WTC11 (cell line): ENCODE data around the gene THSD4. TPM values are rescaled to one million over a fixed set of nuclear protein-coding genes. Genes with fewer than 3 reads are reported as not detected.

Experiments used
- ATAC-seq: fragments of 200-7000 bp; cut with Tn5 transposase; 2 replicates; pipeline ENCODE4 v1.10.0; 2021; ENCODE audit warnings: mild to moderate bottlenecking, moderate library complexity
- CTCF ChIA-PET: fragments of 300-600 bp; sonication (Branson Sonifier 250); formaldehyde crosslinking; loops from one replicate; lab custom pipeline; 2021; ENCODE audit warnings: antibody characterized with exemption; lab: Charles Lee
- POLR2A ChIA-PET: fragments of 350-600 bp; sonication (Branson Sonifier 250); formaldehyde crosslinking; loops from one replicate; lab custom pipeline; 2021; ENCODE audit warnings: antibody characterized with exemption; lab: Charles Lee
- DNase-seq: peaks from one replicate; pipeline ENCODE4 v3.0.0; 2021; ENCODE audit warnings: low spot score
- H3K27ac Mint-ChIP-seq: 2 replicates; pipeline ENCODE4 v1.8.0; 2021; ENCODE audit warnings: mixed read lengths
- H3K27me3 Mint-ChIP-seq: 2 replicates; pipeline ENCODE4 v1.8.0; 2021; ENCODE audit warnings: low read depth, mild to moderate bottlenecking, moderate library complexity, mixed read lengths
- H3K36me3 Mint-ChIP-seq: 2 replicates; pipeline ENCODE4 v1.8.0; 2021; ENCODE audit warnings: mixed read lengths
- H3K4me1 Mint-ChIP-seq: 2 replicates; pipeline ENCODE4 v1.8.0; 2022; ENCODE audit warnings: mixed read lengths
- H3K4me3 Mint-ChIP-seq: 2 replicates; pipeline ENCODE4 v1.8.0; 2021; ENCODE audit warnings: mild to moderate bottlenecking, moderate library complexity, mixed read lengths
- H3K9me3 Mint-ChIP-seq: 2 replicates; pipeline ENCODE4 v1.8.0; 2021; ENCODE audit warnings: mixed read lengths
- AFF4 ChIP-seq: sonication (generic); formaldehyde crosslinking; IDR thresholded peaks from 2 replicates; pipeline ENCODE4 v1.8.1; 2023; ENCODE audit warnings: mild to moderate bottlenecking, missing genetic modification reagents, borderline replicate concordance
- ATF1 ChIP-seq: sonication (generic); formaldehyde crosslinking; IDR thresholded peaks from 2 replicates; pipeline ENCODE4 v1.8.1; 2023; ENCODE audit warnings: mild to moderate bottlenecking, moderate library complexity, missing genetic modification reagents
- CREM ChIP-seq: sonication (generic); formaldehyde crosslinking; IDR thresholded peaks from 2 replicates; pipeline ENCODE4 v1.8.1; 2022; ENCODE audit warnings: mild to moderate bottlenecking, missing genetic modification reagents, moderate library complexity
- FOXJ3 ChIP-seq: sonication (generic); formaldehyde crosslinking; IDR thresholded peaks from 2 replicates; pipeline ENCODE4 v1.9.0; 2021; ENCODE audit warnings: missing genetic modification reagents, mild to moderate bottlenecking, borderline replicate concordance
- FOXK1 ChIP-seq: sonication (generic); formaldehyde crosslinking; IDR thresholded peaks from 2 replicates; pipeline ENCODE4 v1.8.0; 2022; ENCODE audit warnings: mild to moderate bottlenecking, moderate library complexity, missing genetic modification reagents
- FOXP1 ChIP-seq: sonication (generic); formaldehyde crosslinking; IDR thresholded peaks from 2 replicates; pipeline ENCODE4 v1.8.0; 2022; ENCODE audit warnings: missing genetic modification reagents, mild to moderate bottlenecking, moderate library complexity, borderline replicate concordance
- GRHL2 ChIP-seq: fragments of 250-450 bp; sonication (Bioruptor Pico); IDR thresholded peaks from 2 replicates; pipeline ENCODE4 v1.8.0; 2022; ENCODE audit warnings: mild to moderate bottlenecking, moderate library complexity; ENCODE audit not compliant: insufficient replicate concordance, severe bottlenecking
- GTF2I ChIP-seq: fragments of 250-450 bp; sonication (Bioruptor Pico); conservative IDR thresholded peaks from 2 replicates; pipeline ENCODE4 v1.4.0; 2021; ENCODE audit warnings: mild to moderate bottlenecking
- IRF2 ChIP-seq: sonication (generic); formaldehyde crosslinking; IDR thresholded peaks from 2 replicates; pipeline ENCODE4 v1.8.0; 2022; ENCODE audit warnings: low read depth, missing genetic modification reagents, borderline replicate concordance
- JUN ChIP-seq: sonication (generic); formaldehyde crosslinking; IDR thresholded peaks from 2 replicates; pipeline ENCODE4 v1.8.0; 2023; ENCODE audit warnings: mild to moderate bottlenecking, missing genetic modification reagents
- MXD4 ChIP-seq: fragments of 250-450 bp; sonication (Bioruptor Pico); IDR thresholded peaks from 2 replicates; pipeline ENCODE4 v1.8.0; 2021; ENCODE audit warnings: mild to moderate bottlenecking, moderate library complexity, borderline replicate concordance
- MYBL2 ChIP-seq: sonication (generic); formaldehyde crosslinking; IDR thresholded peaks from 2 replicates; pipeline ENCODE4 v1.8.1; 2023; ENCODE audit warnings: mild to moderate bottlenecking, moderate library complexity, missing genetic modification reagents
- NFYB ChIP-seq: sonication (generic); formaldehyde crosslinking; conservative IDR thresholded peaks from 2 replicates; pipeline ENCODE4 v1.8.0; 2022; ENCODE audit warnings: low read depth, missing genetic modification reagents
- NR2C2 ChIP-seq: sonication (generic); formaldehyde crosslinking; IDR thresholded peaks from 2 replicates; pipeline ENCODE4 v1.8.0; 2022; ENCODE audit warnings: mild to moderate bottlenecking, missing genetic modification reagents
- SMAD3 ChIP-seq: sonication (generic); formaldehyde crosslinking; IDR thresholded peaks from 2 replicates; pipeline ENCODE4 v1.8.0; 2022; ENCODE audit warnings: missing genetic modification reagents, mild to moderate bottlenecking, borderline replicate concordance
- SOX15 ChIP-seq: fragments of 250-450 bp; sonication (Bioruptor Pico); IDR thresholded peaks from 2 replicates; pipeline ENCODE4 v1.9.0; 2021; ENCODE audit warnings: mild to moderate bottlenecking
- SP1 ChIP-seq: sonication (generic); formaldehyde crosslinking; conservative IDR thresholded peaks from 2 replicates; pipeline ENCODE4 v1.8.1; 2022; ENCODE audit warnings: missing genetic modification reagents
- TCF7 ChIP-seq: sonication (generic); formaldehyde crosslinking; IDR thresholded peaks from 2 replicates; pipeline ENCODE4 v1.8.0; 2022; ENCODE audit warnings: mild to moderate bottlenecking, low read depth, missing genetic modification reagents, moderate library complexity
- TEAD4 ChIP-seq: sonication (generic); formaldehyde crosslinking; IDR thresholded peaks from 2 replicates; pipeline ENCODE4 v1.8.0; 2022; ENCODE audit warnings: mild to moderate bottlenecking, missing genetic modification reagents
- TP53 ChIP-seq: sonication (generic); formaldehyde crosslinking; IDR thresholded peaks from 2 replicates; pipeline ENCODE4 v1.8.1; 2023; ENCODE audit warnings: mild to moderate bottlenecking, missing genetic modification reagents
- ZBTB21 ChIP-seq: sonication (generic); formaldehyde crosslinking; IDR thresholded peaks from 2 replicates; pipeline ENCODE4 v1.8.1; 2023; ENCODE audit warnings: mild to moderate bottlenecking, missing genetic modification reagents, borderline replicate concordance
- ZNF219 ChIP-seq: sonication (generic); formaldehyde crosslinking; IDR thresholded peaks from 2 replicates; pipeline ENCODE4 v1.8.0; 2023; ENCODE audit warnings: missing genetic modification reagents, mild to moderate bottlenecking, borderline replicate concordance
- total RNA-seq: library from RNA; stranded (reverse); gene quantifications from 3 replicates; pipeline ENCODE4 v1.2.3, GENCODE V29; 2021
- TF ChIP-seq, protein P1 (sequence below): sonication (generic); formaldehyde crosslinking; IDR thresholded peaks from 2 replicates; pipeline ENCODE4 v1.8.0; 2022; ENCODE audit warnings: missing genetic modification reagents
- TF ChIP-seq, protein P2 (sequence below): sonication (generic); formaldehyde crosslinking; conservative IDR thresholded peaks from 2 replicates; pipeline ENCODE4 v1.8.1; 2023; ENCODE audit warnings: mild to moderate bottlenecking, low read depth, missing genetic modification reagents, moderate library complexity
- TF ChIP-seq, protein P3 (sequence below): fragments of 250-450 bp; sonication (Bioruptor Pico); IDR thresholded peaks from 2 replicates; pipeline ENCODE4 v1.9.0; 2021; ENCODE audit warnings: mild to moderate bottlenecking
- TF ChIP-seq, protein P4 (sequence below): sonication (generic); formaldehyde crosslinking; IDR thresholded peaks from 2 replicates; pipeline ENCODE4 v1.8.1; 2022; ENCODE audit warnings: mild to moderate bottlenecking, missing genetic modification reagents, moderate library complexity, borderline replicate concordance

THSD4 gene
- total RNA-seq, 1 experiment from 2014 or later, result 7.8 TPM

DNA sequence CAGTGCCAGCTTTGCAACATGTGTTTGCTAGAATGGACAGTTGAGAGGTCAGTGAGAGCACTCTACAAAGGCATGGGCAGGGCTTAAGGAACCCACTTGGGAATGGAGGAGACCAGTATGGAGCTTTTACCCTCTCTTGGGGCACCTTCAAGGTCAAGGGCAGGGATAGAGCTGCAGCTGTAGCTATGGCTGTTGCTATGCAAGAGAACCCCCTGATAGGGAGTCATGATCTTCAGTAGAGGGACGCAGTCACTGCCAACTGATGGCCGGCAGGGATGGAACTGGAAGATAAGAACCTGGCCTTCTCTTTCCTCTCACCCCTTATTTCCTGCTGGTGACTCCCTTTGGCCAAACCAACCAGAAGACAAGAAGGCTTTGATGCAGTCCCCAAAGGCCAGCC is 40.3 kb downstream of the THSD4 start:
- no peak for ATAC-seq
- H3K27ac Mint-ChIP-seq, result no peak overlapping the region
- peaks cover 10% of the 10 kb centered on the region; the same call in 1 of the 2 replicates for H3K4me1 Mint-ChIP-seq

GRCh38 chr15:71160976-71161375 is 45.7 kb downstream of the THSD4 start:
- ATAC-seq (no peak), DNase-seq (no peak)
- Mint-ChIP-seq H3K4me1 (peaks cover 6% of the 10 kb centered on the region; the same call in 1 of the 2 replicates), H3K27ac (no peak overlapping the region), H3K27me3 (no peaks in the 10 kb centered on the region), H3K36me3 (peaks cover 19% of the 10 kb centered on the region), H3K4me3 (no peak overlapping the region), H3K9me3 (peaks cover 23% of the 10 kb centered on the region)
- POLR2A ChIA-PET, result no interaction called here
- CTCF ChIA-PET, result no interaction called here
- TF ChIP-seq FOXJ3 (no peak), GRHL2 (CRISPR knock-in tag) (no peak), AFF4 (no peak), SMAD3 (CRISPR knock-in tag) (no peak), ZBTB21 (CRISPR knock-in tag) (no peak), TCF7 (no peak), MXD4 (CRISPR knock-in tag) (no peak), TEAD4 (no peak), JUN (CRISPR knock-in tag) (no peak), ATF1 (CRISPR knock-in tag) (no peak), NR2C2 (no peak), MYBL2 (CRISPR knock-in tag) (no peak), FOXP1 (CRISPR knock-in tag) (no peak)
- TF ChIP-seq, protein P1, sequence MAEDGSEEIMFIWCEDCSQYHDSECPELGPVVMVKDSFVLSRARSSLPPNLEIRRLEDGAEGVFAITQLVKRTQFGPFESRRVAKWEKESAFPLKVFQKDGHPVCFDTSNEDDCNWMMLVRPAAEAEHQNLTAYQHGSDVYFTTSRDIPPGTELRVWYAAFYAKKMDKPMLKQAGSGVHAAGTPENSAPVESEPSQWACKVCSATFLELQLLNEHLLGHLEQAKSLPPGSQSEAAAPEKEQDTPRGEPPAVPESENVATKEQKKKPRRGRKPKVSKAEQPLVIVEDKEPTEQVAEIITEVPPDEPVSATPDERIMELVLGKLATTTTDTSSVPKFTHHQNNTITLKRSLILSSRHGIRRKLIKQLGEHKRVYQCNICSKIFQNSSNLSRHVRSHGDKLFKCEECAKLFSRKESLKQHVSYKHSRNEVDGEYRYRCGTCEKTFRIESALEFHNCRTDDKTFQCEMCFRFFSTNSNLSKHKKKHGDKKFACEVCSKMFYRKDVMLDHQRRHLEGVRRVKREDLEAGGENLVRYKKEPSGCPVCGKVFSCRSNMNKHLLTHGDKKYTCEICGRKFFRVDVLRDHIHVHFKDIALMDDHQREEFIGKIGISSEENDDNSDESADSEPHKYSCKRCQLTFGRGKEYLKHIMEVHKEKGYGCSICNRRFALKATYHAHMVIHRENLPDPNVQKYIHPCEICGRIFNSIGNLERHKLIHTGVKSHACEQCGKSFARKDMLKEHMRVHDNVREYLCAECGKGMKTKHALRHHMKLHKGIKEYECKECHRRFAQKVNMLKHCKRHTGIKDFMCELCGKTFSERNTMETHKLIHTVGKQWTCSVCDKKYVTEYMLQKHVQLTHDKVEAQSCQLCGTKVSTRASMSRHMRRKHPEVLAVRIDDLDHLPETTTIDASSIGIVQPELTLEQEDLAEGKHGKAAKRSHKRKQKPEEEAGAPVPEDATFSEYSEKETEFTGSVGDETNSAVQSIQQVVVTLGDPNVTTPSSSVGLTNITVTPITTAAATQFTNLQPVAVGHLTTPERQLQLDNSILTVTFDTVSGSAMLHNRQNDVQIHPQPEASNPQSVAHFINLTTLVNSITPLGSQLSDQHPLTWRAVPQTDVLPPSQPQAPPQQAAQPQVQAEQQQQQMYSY, result no peak

More for the DNA sequence above, 40.3 kb downstream of the THSD4 start:
- Mint-ChIP-seq H3K9me3 (no peaks in the 10 kb centered on the region), H3K4me3 (no peak overlapping the region), H3K27me3 (no peaks in the 10 kb centered on the region), H3K36me3 (no peaks in the 10 kb centered on the region; the same call in 1 of the 2 replicates)
- DNase-seq, result no peak
- no peak for TF ChIP-seq SOX15 (CRISPR knock-in tag)
- no peak for TF ChIP-seq NFYB (CRISPR knock-in tag)
- TF ChIP-seq ATF1 (CRISPR knock-in tag), result no peak
- no peak for TF ChIP-seq SP1
- TF ChIP-seq CREM (CRISPR knock-in tag), result no peak
- TF ChIP-seq NR2C2, result no peak
- no peak for TF ChIP-seq ZNF219
- TF ChIP-seq GRHL2 (CRISPR knock-in tag), result no peak
- TF ChIP-seq, protein P2, sequence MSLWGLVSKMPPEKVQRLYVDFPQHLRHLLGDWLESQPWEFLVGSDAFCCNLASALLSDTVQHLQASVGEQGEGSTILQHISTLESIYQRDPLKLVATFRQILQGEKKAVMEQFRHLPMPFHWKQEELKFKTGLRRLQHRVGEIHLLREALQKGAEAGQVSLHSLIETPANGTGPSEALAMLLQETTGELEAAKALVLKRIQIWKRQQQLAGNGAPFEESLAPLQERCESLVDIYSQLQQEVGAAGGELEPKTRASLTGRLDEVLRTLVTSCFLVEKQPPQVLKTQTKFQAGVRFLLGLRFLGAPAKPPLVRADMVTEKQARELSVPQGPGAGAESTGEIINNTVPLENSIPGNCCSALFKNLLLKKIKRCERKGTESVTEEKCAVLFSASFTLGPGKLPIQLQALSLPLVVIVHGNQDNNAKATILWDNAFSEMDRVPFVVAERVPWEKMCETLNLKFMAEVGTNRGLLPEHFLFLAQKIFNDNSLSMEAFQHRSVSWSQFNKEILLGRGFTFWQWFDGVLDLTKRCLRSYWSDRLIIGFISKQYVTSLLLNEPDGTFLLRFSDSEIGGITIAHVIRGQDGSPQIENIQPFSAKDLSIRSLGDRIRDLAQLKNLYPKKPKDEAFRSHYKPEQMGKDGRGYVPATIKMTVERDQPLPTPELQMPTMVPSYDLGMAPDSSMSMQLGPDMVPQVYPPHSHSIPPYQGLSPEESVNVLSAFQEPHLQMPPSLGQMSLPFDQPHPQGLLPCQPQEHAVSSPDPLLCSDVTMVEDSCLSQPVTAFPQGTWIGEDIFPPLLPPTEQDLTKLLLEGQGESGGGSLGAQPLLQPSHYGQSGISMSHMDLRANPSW, result no peak
- TF ChIP-seq, protein P3, sequence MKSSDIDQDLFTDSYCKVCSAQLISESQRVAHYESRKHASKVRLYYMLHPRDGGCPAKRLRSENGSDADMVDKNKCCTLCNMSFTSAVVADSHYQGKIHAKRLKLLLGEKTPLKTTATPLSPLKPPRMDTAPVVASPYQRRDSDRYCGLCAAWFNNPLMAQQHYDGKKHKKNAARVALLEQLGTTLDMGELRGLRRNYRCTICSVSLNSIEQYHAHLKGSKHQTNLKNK (CRISPR knock-in tag), result no peak
- TF ChIP-seq, protein P4, sequence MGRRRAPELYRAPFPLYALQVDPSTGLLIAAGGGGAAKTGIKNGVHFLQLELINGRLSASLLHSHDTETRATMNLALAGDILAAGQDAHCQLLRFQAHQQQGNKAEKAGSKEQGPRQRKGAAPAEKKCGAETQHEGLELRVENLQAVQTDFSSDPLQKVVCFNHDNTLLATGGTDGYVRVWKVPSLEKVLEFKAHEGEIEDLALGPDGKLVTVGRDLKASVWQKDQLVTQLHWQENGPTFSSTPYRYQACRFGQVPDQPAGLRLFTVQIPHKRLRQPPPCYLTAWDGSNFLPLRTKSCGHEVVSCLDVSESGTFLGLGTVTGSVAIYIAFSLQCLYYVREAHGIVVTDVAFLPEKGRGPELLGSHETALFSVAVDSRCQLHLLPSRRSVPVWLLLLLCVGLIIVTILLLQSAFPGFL (CRISPR knock-in tag), result no peak
- no peak for TF ChIP-seq FOXK1 (CRISPR knock-in tag)
- TF ChIP-seq GTF2I (CRISPR knock-in tag), result no peak
- TF ChIP-seq TP53, result no peak
- TF ChIP-seq IRF2 (CRISPR knock-in tag), result no peak
- POLR2A ChIA-PET, result no interaction called here
- CTCF ChIA-PET, result no interaction called here
